Spleen (tissue), 11 donors: ENCODE measurements around the gene ONECUT2. TPM values are rescaled to one million over a fixed set of nuclear protein-coding genes. Genes with fewer than 3 reads are reported as not detected.

Experiments
- DNase-seq: peaks from one replicate; pipeline ENCODE4 v3.0.0-alpha.2; 2020
- H3K27ac ChIP-seq, 8 donors: fragments of 200-600 bp; sonication (generic) in 7 of 8; 1 replicate in 4 of 8; 2 replicates in 4 of 8; pipeline versions ENCODE4 v1.5.0 to v1.8.0; 2016 to 2021; ENCODE audit warnings: inconsistent platforms in 4 of 8, mild to moderate bottlenecking in 4 of 8, moderate library complexity in 1 of 8
- H3K27me3 ChIP-seq, 7 donors: fragments of 200-600 bp; sonication (generic) in 6 of 7; replicated peaks in 1 of 7; 1 replicate in 4 of 7; 2 replicates in 3 of 7; pipeline versions ENCODE4 v1.5.0 to v1.8.0; 2016 to 2021; ENCODE audit warnings: inconsistent platforms in 3 of 7, mild to moderate bottlenecking in 1 of 7
- H3K36me3 ChIP-seq, 6 donors: fragments of 200-600 bp; sonication (generic) in 5 of 6; 1 replicate in 4 of 6; 2 replicates in 2 of 6; pipeline versions ENCODE4 v1.5.0 to v1.8.0; 2016 to 2021; ENCODE audit warnings: inconsistent platforms in 2 of 6
- H3K4me1 ChIP-seq, 6 donors: fragments of 200-600 bp; sonication (generic) in 5 of 6; 1 replicate in 3 of 6; 2 replicates in 3 of 6; pipeline versions ENCODE4 v1.5.0 to v1.8.0; 2016 to 2021; ENCODE audit warnings: inconsistent platforms in 3 of 6
- H3K4me3 ChIP-seq, 8 donors: fragments of 200-600 bp; sonication (generic) in 7 of 8; 1 replicate in 4 of 8; 2 replicates in 4 of 8; pipeline versions ENCODE4 v1.5.0 to v1.8.0; 2016 to 2021; ENCODE audit warnings: inconsistent platforms in 4 of 8, mild to moderate bottlenecking in 4 of 8, moderate library complexity in 2 of 8
- H3K9me3 ChIP-seq, 8 donors: fragments of 200-600 bp; sonication (generic) in 7 of 8; 1 replicate in 4 of 8; 2 replicates in 4 of 8; pipeline versions ENCODE4 v1.5.0 to v1.8.0; 2016 to 2021; ENCODE audit warnings: inconsistent platforms in 4 of 8
- POLR2A ChIP-seq, 3 donors: fragments of 450-650 bp; IDR thresholded peaks; one replicate each; pipeline ENCODE4 v1.5.1; 2017; ENCODE audit warnings: antibody characterized with exemption in 3 of 3, mild to moderate bottlenecking in 1 of 3
- POLR2AphosphoS5 ChIP-seq, 3 donors: sonication (generic); formaldehyde crosslinking; IDR thresholded peaks; one replicate each; pipeline ENCODE4 v1.5.1; 2017; ENCODE audit warnings: antibody characterized with exemption in 3 of 3
- WGBS, 5 donors: extraction: QIAGEN DNeasy Blood & Tissue Kit in 3 of 5; methylation state at CpG; one replicate each; pipeline versions ENCODE4 v1.1.5 to v1.1.7; 2013 to 2018; 5-methylcytosine and 5-hydroxymethylcytosine counted together
- intact Hi-C: fragments of 100-400 bp; cut with DNase I; formaldehyde crosslinking; loops from one replicate; pipeline ENCODE4 v1.15.0; 2023; ENCODE audit warnings: low total_unique reads
- polyA plus RNA-seq, 3 donors: library from polyadenylated mRNA; stranded (reverse); fragments of 200-250 nt; gene quantifications; one replicate each; pipeline ENCODE4 v1.2.1, GENCODE V29; 2013
- total RNA-seq, 7 donors: library from RNA; depleted of rRNA in 3 of 7; stranded (reverse); fragments of >200 nt in 3 of 7; fragmentation: NEBNext Ultra II Directional in 4 of 7; extraction: Animal tissue kit (Norgen Biotek cat#: 25700) in 4 of 7; gene quantifications; one replicate each; pipeline versions ENCODE4 v1.1.0 to v1.2.1, GENCODE V29; 2016 to 2021
- TF ChIP-seq, protein P1 (sequence below), 11 experiments: fragments of 200-600 bp in 7 of 11; fragments of 450-650 bp in 4 of 11; sonication (generic) in 4 of 11; IDR thresholded peaks in 8 of 11; conservative IDR thresholded peaks in 3 of 11; 1 replicate in 7 of 11; 2 replicates in 4 of 11; pipeline versions ENCODE4 v1.4.0 to v1.8.0; 2016 to 2021; ENCODE audit warnings: antibody characterized with exemption in 11 of 11, inconsistent platforms in 4 of 11, mild to moderate bottlenecking in 1 of 11
- donor health status: healthy with polysubstance abuse.
- donor health status: DM: no; HTN: no; CAD: no; lungs with moderate emphysema.
- donor health status: DM: no; HTN: no; CAD: no.
- donor health status: Bipolar disorder and iron deficiency.
- donor health status: healthy.
- donor health status: DM: no; HTN: no; CAD: no.
- donor health status: DM: yes; HTN: yes; CAD: no.

ONECUT2 gene
- total and polyA plus RNA-seq, 10 donors: under 0.01 to 0.03 (median 0.03) TPM; not detected in 7

DNA sequence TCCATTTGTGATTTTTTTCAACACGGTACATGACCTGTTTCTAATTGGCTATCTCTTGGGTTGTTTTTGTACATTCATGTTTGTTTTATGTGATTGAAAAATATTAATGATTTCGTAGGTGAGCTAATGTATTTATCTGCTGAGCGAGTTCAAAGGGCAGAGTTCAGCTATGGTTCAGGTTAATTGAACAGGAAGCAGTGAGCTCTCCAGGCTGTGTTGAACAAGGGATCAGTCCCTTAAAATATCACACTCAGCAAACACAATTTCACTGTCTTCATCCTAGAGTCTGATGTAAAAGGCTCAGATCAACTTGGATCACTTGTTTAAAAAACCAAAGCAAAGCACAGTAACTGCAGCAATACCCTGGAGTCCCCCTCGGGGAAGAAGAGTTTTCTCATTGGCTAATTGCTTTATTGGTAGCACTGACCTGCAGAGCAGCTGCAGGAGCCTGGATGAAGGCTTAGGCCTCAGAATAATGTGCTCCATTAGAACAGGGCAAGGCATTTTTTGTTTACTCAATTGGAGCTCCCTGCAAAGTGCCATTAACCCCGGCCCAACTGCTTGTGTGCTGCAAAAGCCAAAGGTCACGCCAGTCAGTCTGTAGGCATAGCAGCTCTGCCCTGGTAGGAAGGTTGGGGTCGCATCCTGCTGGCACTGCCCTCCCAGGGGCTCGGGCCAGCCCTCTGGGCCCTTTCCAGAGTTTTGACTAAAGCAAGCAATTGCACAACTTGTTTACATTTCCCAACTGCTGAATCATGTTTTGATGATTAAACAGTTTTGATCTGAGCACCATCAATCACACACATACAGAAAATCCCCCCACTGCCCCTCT, 10.5 kb downstream of the ONECUT2 start:
- WGBS, 5 donors: 44 to 60% (median 50%) methylated on average over 8 of the region's 8 CpGs
- intact Hi-C loops: loop anchor here (10.0 kb wide), 1 partner anchor 571 kb away; no protein-coding TSS in a partner anchor
- H3K36me3 ChIP-seq: no peaks in the 10 kb centered on the region
- DNase-seq: no peak
- H3K4me1 ChIP-seq: peaks cover 4 to 13% (median 10%) of the 10 kb centered on the region in 6 donors
- no peaks in the 10 kb centered on the region for H3K9me3 ChIP-seq
- no peak overlapping the region for H3K27ac ChIP-seq
- no peak for TF ChIP-seq POLR2AphosphoS5 (IDR thresholded peaks at IDR 0.05)
- no peak for TF ChIP-seq POLR2A (IDR thresholded peaks at IDR 0.05)
- TF ChIP-seq, protein P1, sequence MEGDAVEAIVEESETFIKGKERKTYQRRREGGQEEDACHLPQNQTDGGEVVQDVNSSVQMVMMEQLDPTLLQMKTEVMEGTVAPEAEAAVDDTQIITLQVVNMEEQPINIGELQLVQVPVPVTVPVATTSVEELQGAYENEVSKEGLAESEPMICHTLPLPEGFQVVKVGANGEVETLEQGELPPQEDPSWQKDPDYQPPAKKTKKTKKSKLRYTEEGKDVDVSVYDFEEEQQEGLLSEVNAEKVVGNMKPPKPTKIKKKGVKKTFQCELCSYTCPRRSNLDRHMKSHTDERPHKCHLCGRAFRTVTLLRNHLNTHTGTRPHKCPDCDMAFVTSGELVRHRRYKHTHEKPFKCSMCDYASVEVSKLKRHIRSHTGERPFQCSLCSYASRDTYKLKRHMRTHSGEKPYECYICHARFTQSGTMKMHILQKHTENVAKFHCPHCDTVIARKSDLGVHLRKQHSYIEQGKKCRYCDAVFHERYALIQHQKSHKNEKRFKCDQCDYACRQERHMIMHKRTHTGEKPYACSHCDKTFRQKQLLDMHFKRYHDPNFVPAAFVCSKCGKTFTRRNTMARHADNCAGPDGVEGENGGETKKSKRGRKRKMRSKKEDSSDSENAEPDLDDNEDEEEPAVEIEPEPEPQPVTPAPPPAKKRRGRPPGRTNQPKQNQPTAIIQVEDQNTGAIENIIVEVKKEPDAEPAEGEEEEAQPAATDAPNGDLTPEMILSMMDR (IDR thresholded peaks at IDR 0.05 in 8 of 11, conservative IDR thresholded peaks at IDR 0.05 in 3 of 11): no peak
- H3K4me3 ChIP-seq: no peak overlapping the region
- peaks cover 9 to 96% (median 61%) of the 10 kb centered on the region in 7 donors for H3K27me3 ChIP-seq

DNA sequence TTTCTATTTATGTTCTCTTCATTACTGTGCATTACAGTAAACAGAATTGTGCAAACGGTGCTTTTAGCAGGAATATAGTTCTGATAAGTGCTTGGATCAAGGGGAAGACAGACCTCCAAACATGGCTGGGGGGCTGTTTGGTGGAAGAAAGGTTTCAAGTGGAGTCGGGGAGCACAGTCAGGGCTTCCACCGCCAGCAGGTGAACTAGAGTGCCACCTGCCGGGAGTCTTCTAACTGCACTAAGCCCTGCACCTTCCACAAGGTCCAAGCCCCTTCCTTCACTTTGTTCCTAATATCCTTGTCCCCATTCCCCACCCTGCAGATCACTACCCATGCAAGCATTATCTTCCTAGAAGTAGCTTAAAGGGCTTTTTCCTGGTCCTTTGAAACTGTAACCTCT, 11.1 kb downstream of the ONECUT2 start:
- 2 to 7% (median 6%) methylated on average over 4 of the region's 4 CpGs for WGBS, 5 donors
- intact Hi-C loops: loop anchor here (10.0 kb wide), 1 partner anchor 572 kb away; no protein-coding TSS in a partner anchor

DNA sequence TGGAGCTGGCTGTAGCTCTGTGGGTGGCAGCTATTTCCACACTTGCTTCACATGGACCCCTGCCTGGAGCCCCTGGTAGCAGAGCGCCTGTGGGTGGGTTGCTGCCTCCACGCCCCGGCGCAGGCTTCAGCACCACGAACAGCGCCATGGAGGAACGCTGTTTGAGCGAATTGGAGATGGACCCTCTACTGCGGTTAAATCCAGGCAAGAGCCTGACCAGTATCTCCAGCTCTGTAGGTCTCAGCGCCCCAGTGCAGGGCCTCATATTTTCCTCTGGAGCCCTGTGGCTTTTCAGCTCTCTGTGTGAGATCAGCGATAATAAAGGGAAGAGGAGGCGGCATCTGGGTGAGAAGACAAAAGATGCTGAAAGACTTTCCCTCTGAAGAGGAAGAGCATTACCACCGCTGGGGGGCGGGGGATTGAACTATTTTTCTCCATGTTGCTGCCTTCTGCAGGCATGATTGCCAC, 12.0 kb downstream of the ONECUT2 start:
- DNase-seq: no peak
- intact Hi-C loops: loop anchor here (10.0 kb wide), 1 partner anchor 572 kb away; no protein-coding TSS in a partner anchor

More for the DNA sequence above, 11.1 kb downstream of the ONECUT2 start:
- no peaks in the 10 kb centered on the region for H3K36me3 ChIP-seq
- H3K4me1 ChIP-seq: peaks cover 3 to 7% (median 5%) of the 10 kb centered on the region in 6 donors
- TF ChIP-seq POLR2A (IDR thresholded peaks at IDR 0.05): no peak
- TF ChIP-seq, protein P1 (IDR thresholded peaks at IDR 0.05 in 8 of 11, conservative IDR thresholded peaks at IDR 0.05 in 3 of 11): peak in 8 of 11 experiments; percentile 6 to 43 (median 32)
- no peak overlapping the region for H3K4me3 ChIP-seq
- H3K27me3 ChIP-seq: peaks cover 3 to 96% (median 57%) of the 10 kb centered on the region in 7 donors
- H3K27ac ChIP-seq: no peak overlapping the region
- H3K9me3 ChIP-seq: no peaks in the 10 kb centered on the region
- no peak for DNase-seq

More for the DNA sequence above, 12.0 kb downstream of the ONECUT2 start:
- no peaks in the 10 kb centered on the region for H3K36me3 ChIP-seq
- no peak overlapping the region for H3K4me3 ChIP-seq
- 2 to 5% (median 5%) methylated on average over 14 of the region's 14 CpGs for WGBS, 5 donors
- no peak overlapping the region for H3K27ac ChIP-seq
- no peaks in the 10 kb centered on the region for H3K4me1 ChIP-seq
- H3K9me3 ChIP-seq: no peaks in the 10 kb centered on the region
- peaks cover under 1 to 96% (median 53%) of the 10 kb centered on the region in 7 donors for H3K27me3 ChIP-seq
- TF ChIP-seq POLR2A (IDR thresholded peaks at IDR 0.05) (no peak), POLR2AphosphoS5 (IDR thresholded peaks at IDR 0.05) (no peak)
- TF ChIP-seq, protein P1 (IDR thresholded peaks at IDR 0.05 in 8 of 11, conservative IDR thresholded peaks at IDR 0.05 in 3 of 11): no peak
